GM21423 (cell line): ENCODE measurements around the gene ADAR.
A peak's percentile ranks its signal among the peaks of the same experiment; 100 is the strongest.

Experiments
- ATAC-seq: cut with Tn5 transposase; IDR thresholded peaks from one replicate; pipeline ENCODE4 v1.9.1; 2021; ENCODE audit warnings: mild to moderate bottlenecking, moderate library complexity; ENCODE audit not compliant: unreplicated experiment

Gene ADAR

GRCh38 chr1:154586641-154587040, 21.3 kb downstream of the ADAR start:
- no peak for ATAC-seq

GRCh38 chr1:154586231-154586630, 21.8 kb downstream of the ADAR start:
- no peak for ATAC-seq

GRCh38 chr1:154584267-154584994, 23.6 kb downstream of the ADAR start:
- ATAC-seq = no peak

- ATAC-seq = no peak
Measured at GRCh38 chr1:154583773-154584172, 24.2 kb downstream of the ADAR start.

GRCh38 chr1:154582885-154583284, 25.1 kb downstream of the ADAR start:
- no peak for ATAC-seq

GRCh38 chr1:154581766-154582165, 26.2 kb downstream of the ADAR start:
- ATAC-seq = no peak

- ATAC-seq = no peak
Measured at GRCh38 chr1:154579374-154579773, 28.6 kb downstream of the ADAR start.

GRCh38 chr1:154578058-154578418, 29.9 kb downstream of the ADAR start:
- ATAC-seq = no peak

GRCh38 chr1:154577346-154578057, 30.5 kb downstream of the ADAR start:
- no peak for ATAC-seq

GRCh38 chr1:154575951-154576566, 31.9 kb downstream of the ADAR start:
- no peak for ATAC-seq

GRCh38 chr1:154575147-154575927, 32.6 kb downstream of the ADAR start:
- ATAC-seq = no peak

- ATAC-seq = no peak
Measured at GRCh38 chr1:154574716-154575115, 33.3 kb downstream of the ADAR start.

GRCh38 chr1:154573168-154573510, 34.8 kb downstream of the ADAR start:
- no peak for ATAC-seq

GRCh38 chr1:154572468-154573167, 35.4 kb downstream of the ADAR start:
- no peak for ATAC-seq

- ATAC-seq = no peak
Measured at GRCh38 chr1:154571964-154572288, 36.1 kb downstream of the ADAR start.

GRCh38 chr1:154571244-154571963, 36.6 kb downstream of the ADAR start:
- no peak for ATAC-seq

- no peak for ATAC-seq
Measured at GRCh38 chr1:154568157-154568815, 39.7 kb downstream of the ADAR start.

GRCh38 chr1:154567386-154568156, 40.4 kb downstream of the ADAR start, which contains the start of gene CHRNB2:
TSS of gene CHRNB2 (plus strand) at chr1:154567778. CDS start at chr1:154568045, 267 bp downstream.
- peak; percentile 46 for ATAC-seq

- no peak for ATAC-seq
Measured at GRCh38 chr1:154565876-154566275, 42.1 kb downstream of the ADAR start.
